ENCODE measurements around the gene RASSF3. TPM values are rescaled to one million over a fixed set of nuclear protein-coding genes. Genes with fewer than 3 reads are reported as not detected.
"Not testable (repeated sequence)": the region's sequence is repeated elsewhere in the genome, so short reads cannot be mapped to it uniquely, and the experiment has no call there.

RASSF3 gene
- polyA plus RNA-seq, 12 donors, result 28.2 to 352 (median 67.1) TPM

- DNase-seq, result no peak
These were observed 17.5 kb downstream of the RASSF3 start for GRCh38 chr12:64627771-64628170.

GRCh38 chr12:64631197-64631596 is 20.9 kb downstream of the RASSF3 start:
- no peak for DNase-seq

- no peak for DNase-seq
These were observed 23.0 kb downstream of the RASSF3 start for GRCh38 chr12:64633011-64633939.

- DNase-seq, result no peak
These were observed 23.6 kb downstream of the RASSF3 start for GRCh38 chr12:64633940-64634337.

- no peak for DNase-seq
These were observed 24.3 kb downstream of the RASSF3 start for GRCh38 chr12:64634508-64635092.

GRCh38 chr12:64635356-64635998 is 25.2 kb downstream of the RASSF3 start:
- no peak for DNase-seq

GRCh38 chr12:64636856-64637255 is 26.6 kb downstream of the RASSF3 start:
- no peak for DNase-seq

- DNase-seq, result no peak
These were observed 29.2 kb downstream of the RASSF3 start for GRCh38 chr12:64639466-64639865.

- DNase-seq, result no peak
These were observed 36.0 kb downstream of the RASSF3 start for GRCh38 chr12:64646318-64646717.

- no peak for DNase-seq
These were observed 39.2 kb downstream of the RASSF3 start for GRCh38 chr12:64649487-64649886.

GRCh38 chr12:64650762-64651161 is 40.5 kb downstream of the RASSF3 start:
- DNase-seq, result no peak

GRCh38 chr12:64652346-64652745 is 42.1 kb downstream of the RASSF3 start:
- no peak for DNase-seq

- no peak for DNase-seq
These were observed 42.8 kb downstream of the RASSF3 start for GRCh38 chr12:64653123-64653522.

- DNase-seq, result not testable (repeated sequence)
These were observed 43.6 kb downstream of the RASSF3 start for GRCh38 chr12:64653907-64654306.

GRCh38 chr12:64655141-64655540 is 44.8 kb downstream of the RASSF3 start:
- DNase-seq, result no peak

- DNase-seq, result no peak
These were observed 46.1 kb downstream of the RASSF3 start for GRCh38 chr12:64656429-64656828.

GRCh38 chr12:64658892-64659481 is 48.7 kb downstream of the RASSF3 start:
- DNase-seq, result no peak

- no peak for DNase-seq
These were observed 50.1 kb downstream of the RASSF3 start for GRCh38 chr12:64660237-64661018.

GRCh38 chr12:64663015-64663414 is 52.7 kb downstream of the RASSF3 start:
- no peak for DNase-seq

- peak; percentile 25 for DNase-seq
These were observed 55.2 kb downstream of the RASSF3 start for GRCh38 chr12:64665514-64665913.

Data from muscle of arm (tissue), 12 donors.